Measurements from ENCODE around the gene CIAO1.

CIAO1 gene

GRCh38 chr2:96259497-96259921 is 6.5 kb upstream of the CIAO1 start:
- H3K4me3 ChIP-seq (replicated peaks; ENCODE audit: low read depth, low read length): no peak overlapping the region

GRCh38 chr2:96260387-96261260 is 5.4 kb upstream of the CIAO1 start:
- peak; percentile 68 for TF ChIP-seq CTCF (IDR thresholded peaks at IDR 0.05; ENCODE audit: insufficient read depth, low read length, poor library complexity, severe bottlenecking)
- no peak for DNase-seq (ENCODE audit: extremely low read depth, insufficient read length)
- H3K27me3 ChIP-seq (replicated peaks; ENCODE audit: control insufficient read depth, insufficient read depth, low read length): no peaks in the 10 kb centered on the region
- H3K36me3 ChIP-seq (ENCODE audit: control insufficient read depth, insufficient read depth, low read length): peaks cover 22% of the 10 kb centered on the region
- no peak overlapping the region for H3K4me3 ChIP-seq (replicated peaks; ENCODE audit: low read depth, low read length)

More at GRCh38 chr2:96259497-96259921, 6.5 kb upstream of the CIAO1 start:
- Histone ChIP-seq H3K36me3 (ENCODE audit: control insufficient read depth, insufficient read depth, low read length) (peaks cover 22% of the 10 kb centered on the region), H3K27me3 (replicated peaks; ENCODE audit: control insufficient read depth, insufficient read depth, low read length) (no peaks in the 10 kb centered on the region)
- no peak for DNase-seq (ENCODE audit: extremely low read depth, insufficient read length)
- TF ChIP-seq CTCF (IDR thresholded peaks at IDR 0.05; ENCODE audit: insufficient read depth, low read length, poor library complexity, severe bottlenecking): no peak

- no peaks in the 10 kb centered on the region for H3K27me3 ChIP-seq (replicated peaks; ENCODE audit: control insufficient read depth, insufficient read depth, low read length)
- H3K36me3 ChIP-seq (ENCODE audit: control insufficient read depth, insufficient read depth, low read length): peaks cover 20% of the 10 kb centered on the region
- TF ChIP-seq CTCF (IDR thresholded peaks at IDR 0.05; ENCODE audit: insufficient read depth, low read length, poor library complexity, severe bottlenecking): no peak
- H3K4me3 ChIP-seq (replicated peaks; ENCODE audit: low read depth, low read length): no peak overlapping the region
- no peak for DNase-seq (ENCODE audit: extremely low read depth, insufficient read length)
These were observed 4.6 kb upstream of the CIAO1 start for GRCh38 chr2:96261328-96262003.

GRCh38 chr2:96262306-96262705 is 3.7 kb upstream of the CIAO1 start:
- DNase-seq (ENCODE audit: extremely low read depth, insufficient read length): no peak
- Histone ChIP-seq H3K36me3 (ENCODE audit: control insufficient read depth, insufficient read depth, low read length) (peaks cover 18% of the 10 kb centered on the region), H3K4me3 (replicated peaks; ENCODE audit: low read depth, low read length) (no peak overlapping the region), H3K27me3 (replicated peaks; ENCODE audit: control insufficient read depth, insufficient read depth, low read length) (no peaks in the 10 kb centered on the region)
- no peak for TF ChIP-seq CTCF (IDR thresholded peaks at IDR 0.05; ENCODE audit: insufficient read depth, low read length, poor library complexity, severe bottlenecking)

- no peak for TF ChIP-seq CTCF (IDR thresholded peaks at IDR 0.05; ENCODE audit: insufficient read depth, low read length, poor library complexity, severe bottlenecking)
- Histone ChIP-seq H3K27me3 (replicated peaks; ENCODE audit: control insufficient read depth, insufficient read depth, low read length) (no peaks in the 10 kb centered on the region), H3K36me3 (ENCODE audit: control insufficient read depth, insufficient read depth, low read length) (peaks cover 22% of the 10 kb centered on the region), H3K4me3 (replicated peaks; ENCODE audit: low read depth, low read length) (peak overlapping the region; percentile 74)
- no peak for DNase-seq (ENCODE audit: extremely low read depth, insufficient read length)
These were observed 1.9 kb upstream of the CIAO1 start for GRCh38 chr2:96264086-96264485.

Data from GM06990 (cell line).